ENCODE results near the gene SUFU.

SUFU gene

DNA sequence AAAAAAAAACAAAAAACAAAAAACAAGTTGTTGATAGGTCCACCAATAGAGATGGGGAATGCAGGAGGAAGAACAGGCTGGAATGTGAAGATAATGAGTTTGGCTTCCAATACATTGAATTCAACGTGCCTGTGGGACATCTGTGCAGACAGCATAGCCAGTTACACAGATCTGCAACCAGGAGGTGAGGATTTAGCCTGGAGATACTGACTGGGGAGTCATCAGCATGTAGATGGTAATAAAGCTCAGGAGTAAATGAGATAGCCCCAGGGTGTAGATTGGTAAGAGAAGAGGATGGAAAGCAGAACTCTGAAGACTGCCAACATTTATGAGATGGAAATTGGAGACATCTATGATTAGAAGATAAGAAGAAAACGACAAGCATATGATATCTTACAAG is 135.8 kb downstream of the SUFU start:
- no peak for DNase-seq (ENCODE audit: low read depth)
- TF ChIP-seq, protein P1, sequence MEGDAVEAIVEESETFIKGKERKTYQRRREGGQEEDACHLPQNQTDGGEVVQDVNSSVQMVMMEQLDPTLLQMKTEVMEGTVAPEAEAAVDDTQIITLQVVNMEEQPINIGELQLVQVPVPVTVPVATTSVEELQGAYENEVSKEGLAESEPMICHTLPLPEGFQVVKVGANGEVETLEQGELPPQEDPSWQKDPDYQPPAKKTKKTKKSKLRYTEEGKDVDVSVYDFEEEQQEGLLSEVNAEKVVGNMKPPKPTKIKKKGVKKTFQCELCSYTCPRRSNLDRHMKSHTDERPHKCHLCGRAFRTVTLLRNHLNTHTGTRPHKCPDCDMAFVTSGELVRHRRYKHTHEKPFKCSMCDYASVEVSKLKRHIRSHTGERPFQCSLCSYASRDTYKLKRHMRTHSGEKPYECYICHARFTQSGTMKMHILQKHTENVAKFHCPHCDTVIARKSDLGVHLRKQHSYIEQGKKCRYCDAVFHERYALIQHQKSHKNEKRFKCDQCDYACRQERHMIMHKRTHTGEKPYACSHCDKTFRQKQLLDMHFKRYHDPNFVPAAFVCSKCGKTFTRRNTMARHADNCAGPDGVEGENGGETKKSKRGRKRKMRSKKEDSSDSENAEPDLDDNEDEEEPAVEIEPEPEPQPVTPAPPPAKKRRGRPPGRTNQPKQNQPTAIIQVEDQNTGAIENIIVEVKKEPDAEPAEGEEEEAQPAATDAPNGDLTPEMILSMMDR (IDR thresholded peaks at IDR 0.05; ENCODE audit: insufficient read depth, low read depth, low read length, missing control alignments), result no peak
- no peak overlapping the region for H3K4me3 ChIP-seq (ENCODE audit: low read depth, low read length)

DNA sequence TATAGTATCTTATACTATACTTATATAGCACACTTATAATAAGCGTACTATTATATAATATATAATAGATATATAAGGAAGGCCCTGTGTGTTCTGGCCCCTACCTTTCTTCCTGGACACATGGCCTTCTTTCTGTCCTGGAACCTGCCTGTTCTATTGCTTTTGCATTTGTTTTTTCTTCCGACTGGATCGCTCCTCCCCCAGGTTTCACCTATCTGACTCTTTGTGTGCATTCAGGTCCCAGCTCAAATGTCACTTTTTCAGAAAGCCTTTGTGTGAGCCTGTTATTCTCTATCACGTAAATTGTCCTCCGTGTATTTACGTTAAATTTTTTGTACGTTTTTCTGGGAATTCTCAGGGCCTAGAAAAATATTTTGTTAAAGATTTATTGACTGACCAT is 137.6 kb downstream of the SUFU start:
- no peak for DNase-seq (ENCODE audit: low read depth)
- TF ChIP-seq, protein P1 (IDR thresholded peaks at IDR 0.05; ENCODE audit: insufficient read depth, low read depth, low read length, missing control alignments), result no peak
- peak overlapping the region; percentile 78 for H3K4me3 ChIP-seq (ENCODE audit: low read depth, low read length)

DNA sequence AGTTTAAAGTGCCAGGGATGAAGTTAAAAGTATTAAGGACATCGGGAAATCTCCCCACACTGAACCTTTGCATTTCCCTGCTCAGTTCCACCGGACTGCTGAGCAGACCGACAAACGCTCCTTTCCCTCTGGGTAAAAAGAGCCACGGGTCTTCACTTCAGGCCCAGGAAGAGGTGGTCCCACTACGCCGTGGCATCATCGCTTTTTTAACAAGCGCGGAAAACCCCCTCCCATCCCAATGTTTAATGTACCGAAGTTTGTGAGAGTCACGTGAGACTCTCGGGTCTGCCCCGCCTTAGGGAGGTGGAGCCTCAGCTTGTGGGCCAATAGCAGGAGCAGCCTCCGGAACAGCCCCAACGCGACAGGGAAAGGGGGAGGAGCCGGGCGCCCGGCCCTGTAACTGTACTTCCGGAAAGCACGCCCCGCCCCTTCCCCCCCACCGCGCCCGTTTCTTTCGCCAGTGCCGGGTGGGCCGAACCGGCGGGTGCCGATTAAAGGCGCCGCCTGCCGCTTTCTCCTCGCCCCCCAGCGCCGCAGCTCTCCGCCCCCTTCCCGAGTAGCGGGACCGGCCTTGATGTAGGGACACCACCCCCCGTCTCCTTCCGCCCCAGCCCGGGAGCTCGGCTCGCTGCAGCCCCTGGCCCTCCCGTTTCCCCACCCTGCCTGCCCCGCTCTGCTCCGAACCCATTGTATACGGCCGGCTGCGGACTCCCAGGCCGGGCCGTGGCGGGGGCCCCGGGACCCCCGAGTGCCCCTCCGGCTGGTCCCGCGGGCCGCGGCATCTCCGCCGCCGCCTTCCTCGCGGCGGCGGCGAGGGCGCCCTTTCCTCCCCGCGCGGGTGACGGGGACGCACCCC is 138.3 kb downstream of the SUFU start:
- TF ChIP-seq, protein P1 (IDR thresholded peaks at IDR 0.05; ENCODE audit: insufficient read depth, low read depth, low read length, missing control alignments), result no peak
- H3K4me3 ChIP-seq (ENCODE audit: low read depth, low read length), result peak overlapping the region; percentile 78
- peak; percentile 98 for DNase-seq (ENCODE audit: low read depth)

DNA sequence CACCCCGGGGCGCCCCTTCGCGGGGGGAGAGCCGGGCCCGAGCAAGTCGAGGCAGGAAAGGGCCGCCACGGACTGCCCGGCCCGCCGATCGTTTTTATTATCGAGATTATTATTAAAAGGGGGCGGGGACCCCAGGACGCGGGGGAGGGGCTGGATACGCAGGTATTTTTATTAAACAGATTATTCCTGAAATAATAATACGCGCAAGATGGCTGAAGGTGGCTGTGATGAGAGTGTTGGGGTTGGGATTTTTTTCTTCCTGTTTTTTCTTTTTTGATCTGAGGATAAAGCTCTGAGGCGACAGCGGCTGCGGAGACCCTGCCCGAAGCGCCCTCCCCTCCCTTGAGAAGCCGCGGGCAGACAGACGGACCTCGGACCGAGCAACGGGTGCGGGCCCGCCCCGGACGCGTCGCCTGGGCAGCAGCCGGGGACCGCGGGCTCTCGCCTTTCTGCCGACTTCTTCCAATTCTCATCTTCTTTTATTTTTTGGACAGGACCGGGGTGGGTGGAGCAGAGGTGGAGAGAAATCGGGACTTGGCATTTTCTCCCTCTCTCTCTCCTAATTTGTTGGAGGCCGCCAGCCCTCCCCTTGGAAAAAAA is 139.1 kb downstream of the SUFU start:
- TF ChIP-seq, protein P1 (IDR thresholded peaks at IDR 0.05; ENCODE audit: insufficient read depth, low read depth, low read length, missing control alignments), result no peak
- DNase-seq (ENCODE audit: low read depth), result peak; percentile 52
- H3K4me3 ChIP-seq (ENCODE audit: low read depth, low read length), result peak overlapping the region; percentile 78

DNA sequence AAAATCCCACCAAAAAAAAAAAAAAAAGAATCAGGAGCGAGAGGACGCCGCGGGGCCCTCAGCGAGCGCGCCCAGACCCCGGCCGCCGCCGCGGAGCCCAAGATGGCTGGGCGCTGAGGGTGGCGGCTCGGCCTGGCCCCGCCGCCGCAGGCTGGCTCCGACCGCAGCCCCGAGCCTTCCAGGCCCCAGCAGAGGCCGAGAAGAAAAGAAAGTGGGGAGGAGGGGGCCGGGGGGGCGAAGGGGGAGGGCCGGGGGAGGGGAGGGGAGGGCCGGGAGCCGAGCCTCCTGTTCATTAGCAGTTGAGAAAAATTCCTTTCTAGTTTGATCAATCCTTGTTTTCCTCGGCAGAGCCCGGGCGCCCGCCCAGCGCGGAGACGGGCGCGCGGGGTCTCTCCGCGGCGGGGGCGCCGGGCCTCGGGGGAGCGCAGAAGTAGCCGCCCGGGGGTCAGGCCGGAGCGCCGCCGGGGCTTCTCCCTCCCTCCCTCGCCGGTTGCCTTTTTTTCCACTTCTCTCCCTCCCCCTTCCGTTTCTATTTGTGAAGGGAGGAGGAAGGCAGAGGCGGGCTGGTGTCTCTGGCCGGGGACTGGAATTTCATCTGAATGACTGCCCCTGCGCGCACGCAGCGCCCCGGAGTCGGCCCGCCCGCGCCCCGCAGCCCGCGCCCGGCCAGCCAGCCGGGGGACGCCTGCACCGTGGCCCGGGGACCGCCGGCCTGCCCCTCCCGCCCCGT is 139.7 kb downstream of the SUFU start:
- peak overlapping the region; percentile 90 for H3K4me3 ChIP-seq (ENCODE audit: low read depth, low read length)
- TF ChIP-seq, protein P1 (IDR thresholded peaks at IDR 0.05; ENCODE audit: insufficient read depth, low read depth, low read length, missing control alignments), result no peak
- peak; percentile 69 for DNase-seq (ENCODE audit: low read depth)

DNA sequence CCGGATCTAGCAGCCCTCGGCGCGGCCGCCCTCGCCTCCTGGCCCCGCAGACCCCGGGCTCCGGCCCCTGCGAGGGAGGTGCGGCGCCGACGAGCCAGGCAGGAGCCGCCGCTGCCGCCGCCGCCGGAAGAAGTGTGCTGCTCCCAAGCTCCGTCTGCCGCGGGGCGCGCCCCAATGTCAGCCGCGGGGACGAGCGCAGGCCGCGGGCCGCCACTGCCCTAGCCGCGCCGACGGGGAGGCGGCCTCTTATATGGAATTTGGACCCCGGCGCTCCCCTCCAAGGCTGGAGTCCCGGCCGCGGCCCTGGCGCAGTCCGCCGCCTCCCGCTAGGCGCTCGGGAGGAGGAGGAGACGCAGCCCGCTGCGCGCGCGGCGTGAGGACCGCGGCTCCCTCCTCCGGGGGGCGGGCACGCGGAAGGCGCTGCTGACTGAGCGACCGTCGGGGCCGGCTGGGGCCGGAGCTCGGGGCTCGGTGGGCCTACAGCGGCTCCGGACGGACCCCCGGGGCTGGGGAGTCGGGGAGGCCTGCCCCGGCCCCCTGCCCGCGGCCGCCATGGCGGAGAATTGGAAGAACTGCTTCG is 140.4 kb downstream of the SUFU start, which contains the start of gene TRIM8:
TRIM8 (plus strand) TSS at position 414 of the 580 bp plus-strand sequence; CDS start at position 553, 139 bp downstream.
- DNase-seq (ENCODE audit: low read depth), result peak; percentile 76
- TF ChIP-seq, protein P1 (IDR thresholded peaks at IDR 0.05; ENCODE audit: insufficient read depth, low read depth, low read length, missing control alignments), result no peak
- H3K4me3 ChIP-seq (ENCODE audit: low read depth, low read length), result peak within 1 kb of the TSS; percentile 90
